ENCODE results near the gene CHD1. TPM values are rescaled to one million over a fixed set of nuclear protein-coding genes. Genes with fewer than 3 reads are reported as not detected.

CHD1 gene
- total and polyA plus RNA-seq, 2 of the 4 experiments (the other 2 are of a cell fraction) = 12.3 to 33.7 TPM

GRCh38 chr5:98899456-98899855 lies 29.4 kb downstream of the CHD1 start:
- no TSS peak for BruUV-seq (replicated peaks)
- H3K9me3 ChIP-seq (ENCODE audit: control insufficient read depth, insufficient read depth, low read length) = no peaks in the 10 kb centered on the region
- H4K91ac ChIP-seq (ENCODE audit: insufficient read depth, low read depth, low read length) = no peak overlapping the region
- ATAC-seq (ENCODE audit: low read depth) = no peak
- no peak overlapping the region for H3K56ac ChIP-seq (ENCODE audit: extremely low read depth, insufficient read depth, low read length)
- H3K36me3 ChIP-seq (ENCODE audit: control insufficient read depth, insufficient read depth, low read length) = peaks cover 19% of the 10 kb centered on the region
- no peak overlapping the region for H2BK5ac ChIP-seq (ENCODE audit: low read depth, low read length, poor library complexity, severe bottlenecking)
- no peak overlapping the region for H2AFZ ChIP-seq (replicated peaks; ENCODE audit: low read length, poor library complexity)
- H4K5ac ChIP-seq (ENCODE audit: low read depth, low read length) = no peak overlapping the region
- no peak overlapping the region for H3K18ac ChIP-seq (ENCODE audit: low read depth, low read length)
- H3K23ac ChIP-seq (ENCODE audit: low read depth, low read length) = no peak overlapping the region
- H3K27me3 ChIP-seq (ENCODE audit: control insufficient read depth, insufficient read depth, low read length) = no peaks in the 10 kb centered on the region
- H3K14ac ChIP-seq (replicated peaks; ENCODE audit: low read depth, low read length) = no peak overlapping the region
- peaks cover 0 to 5% of the 10 kb centered on the region in 2 experiments; a peak in 3 of 4 replicates for H3K79me1 ChIP-seq (ENCODE audit: low read depth in 1 of 2, low read length in 2 of 2)
- TF ChIP-seq MXI1 (IDR thresholded peaks at IDR 0.05; ENCODE audit: borderline replicate concordance, low read depth, low read length) = no peak
- no peak for TF ChIP-seq USF2 (IDR thresholded peaks at IDR 0.05; ENCODE audit: low read depth, low read length)
- TF ChIP-seq CTCF (conservative IDR thresholded peaks at IDR 0.05; ENCODE audit: low read depth, low read length) = no peak
- TF ChIP-seq FOS (IDR thresholded peaks at IDR 0.05; ENCODE audit: low read depth, low read length) = no peak
- TF ChIP-seq MAFK (IDR thresholded peaks at IDR 0.05; ENCODE audit: low read depth, low read length) = no peak
- no peak for TF ChIP-seq SMC3 (IDR thresholded peaks at IDR 0.05; ENCODE audit: low read depth, low read length)
- no peak for TF ChIP-seq MAZ (IDR thresholded peaks at IDR 0.05; ENCODE audit: borderline replicate concordance, low read depth, low read length)
- TF ChIP-seq BHLHE40 (IDR thresholded peaks at IDR 0.05; ENCODE audit: low read depth, low read length) = no peak
- TF ChIP-seq RCOR1 (IDR thresholded peaks at IDR 0.05; ENCODE audit: insufficient replicate concordance, low read length) = no peak
- no peak for TF ChIP-seq RAD21 (IDR thresholded peaks at IDR 0.05; ENCODE audit: low read length)
- no peak for TF ChIP-seq RFX5 (IDR thresholded peaks at IDR 0.05; ENCODE audit: low read depth, low read length)
- no peak for TF ChIP-seq CEBPB (IDR thresholded peaks at IDR 0.05; ENCODE audit: low read depth, low read length)
- no peak for TF ChIP-seq ELK1 (IDR thresholded peaks at IDR 0.05; ENCODE audit: borderline replicate concordance, low read depth, low read length)
- no peak for TF ChIP-seq CHD1 (IDR thresholded peaks at IDR 0.05; ENCODE audit: low read depth, low read length)
- no peak overlapping the region for H3K4me2 ChIP-seq (ENCODE audit: low read depth, low read length)
- H2AK5ac ChIP-seq (ENCODE audit: low read depth, low read length) = no peak overlapping the region
- intact Hi-C loops (cut with micrococcal nuclease) (loop anchor here (5.0 kb wide), 1 partner anchor 37 kb away; no protein-coding TSS in a partner anchor), dilution Hi-C loops (cut with HindIII; ENCODE audit: low sequenced_read_pairs, unreplicated experiment) (no loop called here), in situ Hi-C loops (cut with MboI; ENCODE audit: low sequenced_read_pairs) (no loop called here)
- no peak overlapping the region for H2BK20ac ChIP-seq (ENCODE audit: low read depth, low read length)
- CTCF ChIA-PET = no interaction called here
- no peak overlapping the region for H3K27ac ChIP-seq (ENCODE audit: insufficient read depth, low read length)
- no peak overlapping the region for H2AK9ac ChIP-seq (replicated peaks; ENCODE audit: low read depth, low read length, poor library complexity)
- no peaks in the 10 kb centered on the region; the same call in 1 of the 2 replicates for H3K4me1 ChIP-seq (ENCODE audit: control insufficient read depth, insufficient read depth, low read length)
- H3K4me3 ChIP-seq (ENCODE audit: insufficient read depth, low read depth, low read length) = no peak overlapping the region
- no peaks in the 10 kb centered on the region for H4K20me1 ChIP-seq (ENCODE audit: insufficient read depth, low read length)
- H2BK120ac ChIP-seq (ENCODE audit: low read depth, low read length) = no peak overlapping the region
- no peak for DNase-seq
- POLR2A ChIA-PET (ENCODE audit: unreplicated experiment) = no interaction called here
- H2BK15ac ChIP-seq (ENCODE audit: low read depth, low read length) = no peak overlapping the region
- H3K4ac ChIP-seq (ENCODE audit: low read depth, low read length) = no peak overlapping the region
- H3K9me1 ChIP-seq (ENCODE audit: insufficient read depth, low read length) = no peaks in the 10 kb centered on the region
- H3K9ac ChIP-seq (ENCODE audit: low read depth, low read length) = no peak overlapping the region
- no peak overlapping the region for H4K8ac ChIP-seq (ENCODE audit: low read depth in 2 of 2, low read length in 2 of 2)

Data from IMR-90 (cell line).